ENCODE measurements around the gene AQP12A. TPM values are rescaled to one million over a fixed set of nuclear protein-coding genes. Genes with fewer than 3 reads are reported as not detected.

AQP12A gene
- total RNA-seq, 1 experiment from 2014 or later = not detected

GRCh38 chr2:240716130-240716798 lies 24.6 kb downstream of the AQP12A start:
- no peaks in the 10 kb centered on the region for H3K9me2 ChIP-seq (replicated peaks; ENCODE audit: low read length)
- H3K9me3 ChIP-seq (ENCODE audit: low read length) = no peaks in the 10 kb centered on the region
- no peaks in the 10 kb centered on the region for H3F3A ChIP-seq (ENCODE audit: low read length, unreplicated experiment)
- H3K4me2 ChIP-seq (ENCODE audit: low read length) = no peak overlapping the region
- CTCF ChIA-PET = interaction anchor here (0.5 kb wide), 1 partner anchor 8 kb away, joined by 3 read pairs; no protein-coding TSS in a partner anchor
- DNase-seq (no peak), ATAC-seq (no peak)
- POLR2A ChIA-PET (ENCODE audit: unreplicated experiment) = no interaction called here
- no peak for TF ChIP-seq EZH2 (IDR thresholded peaks at IDR 0.05; ENCODE audit: low read length, unreplicated experiment)
- no peak overlapping the region for H2AFZ ChIP-seq (ENCODE audit: low read length)
- no peaks in the 10 kb centered on the region for H3K36me3 ChIP-seq (ENCODE audit: low read depth, low read length)
- no peak overlapping the region for H3K4me3 ChIP-seq (ENCODE audit: low read length)
- no TSS peak for BruUV-seq (replicated peaks)
- H3K27me3 ChIP-seq (ENCODE audit: low read length) = peaks cover 55% of the 10 kb centered on the region
- no peaks in the 10 kb centered on the region for H3K4me1 ChIP-seq (ENCODE audit: insufficient read depth, low read length)
- no peaks in the 10 kb centered on the region for H3K79me2 ChIP-seq (ENCODE audit: low read length)
- H3K27ac ChIP-seq (ENCODE audit: low read length) = no peak overlapping the region
- no peak overlapping the region for H3K9ac ChIP-seq (ENCODE audit: low read length)
- H4K20me1 ChIP-seq (ENCODE audit: low read length) = no peaks in the 10 kb centered on the region
- intact Hi-C loops (cut with micrococcal nuclease) = no loop called here

- no peak for ATAC-seq
- H3K79me2 ChIP-seq (ENCODE audit: low read length) = no peaks in the 10 kb centered on the region
- H3K27me3 ChIP-seq (ENCODE audit: low read length) = peaks cover 53% of the 10 kb centered on the region
- H2AFZ ChIP-seq (ENCODE audit: low read length) = no peak overlapping the region
- no peaks in the 10 kb centered on the region for H3F3A ChIP-seq (ENCODE audit: low read length, unreplicated experiment)
- intact Hi-C loops (cut with micrococcal nuclease) = no loop called here
- H3K4me2 ChIP-seq (ENCODE audit: low read length) = no peak overlapping the region
- H3K9ac ChIP-seq (ENCODE audit: low read length) = no peak overlapping the region
- H3K27ac ChIP-seq (ENCODE audit: low read length) = no peak overlapping the region
- H3K4me1 ChIP-seq (ENCODE audit: insufficient read depth, low read length) = no peaks in the 10 kb centered on the region
- no peaks in the 10 kb centered on the region for H4K20me1 ChIP-seq (ENCODE audit: low read length)
- no peaks in the 10 kb centered on the region for H3K9me2 ChIP-seq (replicated peaks; ENCODE audit: low read length)
- no TSS peak for BruUV-seq (replicated peaks)
- TF ChIP-seq, protein P1, sequence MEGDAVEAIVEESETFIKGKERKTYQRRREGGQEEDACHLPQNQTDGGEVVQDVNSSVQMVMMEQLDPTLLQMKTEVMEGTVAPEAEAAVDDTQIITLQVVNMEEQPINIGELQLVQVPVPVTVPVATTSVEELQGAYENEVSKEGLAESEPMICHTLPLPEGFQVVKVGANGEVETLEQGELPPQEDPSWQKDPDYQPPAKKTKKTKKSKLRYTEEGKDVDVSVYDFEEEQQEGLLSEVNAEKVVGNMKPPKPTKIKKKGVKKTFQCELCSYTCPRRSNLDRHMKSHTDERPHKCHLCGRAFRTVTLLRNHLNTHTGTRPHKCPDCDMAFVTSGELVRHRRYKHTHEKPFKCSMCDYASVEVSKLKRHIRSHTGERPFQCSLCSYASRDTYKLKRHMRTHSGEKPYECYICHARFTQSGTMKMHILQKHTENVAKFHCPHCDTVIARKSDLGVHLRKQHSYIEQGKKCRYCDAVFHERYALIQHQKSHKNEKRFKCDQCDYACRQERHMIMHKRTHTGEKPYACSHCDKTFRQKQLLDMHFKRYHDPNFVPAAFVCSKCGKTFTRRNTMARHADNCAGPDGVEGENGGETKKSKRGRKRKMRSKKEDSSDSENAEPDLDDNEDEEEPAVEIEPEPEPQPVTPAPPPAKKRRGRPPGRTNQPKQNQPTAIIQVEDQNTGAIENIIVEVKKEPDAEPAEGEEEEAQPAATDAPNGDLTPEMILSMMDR (conservative IDR thresholded peaks at IDR 0.05; ENCODE audit: low read depth, low read length) = no peak
- TF ChIP-seq EZH2 (IDR thresholded peaks at IDR 0.05; ENCODE audit: low read length, unreplicated experiment) (no peak), EZH2phosphoT487 (IDR thresholded peaks at IDR 0.05; ENCODE audit: borderline replicate concordance, low read length) (no peak)
- H3K4me3 ChIP-seq (ENCODE audit: low read length) = no peak overlapping the region
- H3K9me3 ChIP-seq (ENCODE audit: low read length) = no peaks in the 10 kb centered on the region
- ChIA-PET POLR2A (ENCODE audit: unreplicated experiment) (no interaction called here), CTCF (no interaction called here)
- no peak for DNase-seq
- no peaks in the 10 kb centered on the region for H3K36me3 ChIP-seq (ENCODE audit: low read depth, low read length)
These were observed 25.5 kb downstream of the AQP12A start for GRCh38 chr2:240717181-240717641.

- POLR2A ChIA-PET (ENCODE audit: unreplicated experiment) = no interaction called here
- Histone ChIP-seq H3K36me3 (ENCODE audit: low read depth, low read length) (no peaks in the 10 kb centered on the region), H2AFZ (ENCODE audit: low read length) (no peak overlapping the region), H3K9me3 (ENCODE audit: low read length) (no peaks in the 10 kb centered on the region), H3F3A (ENCODE audit: low read length, unreplicated experiment) (no peaks in the 10 kb centered on the region), H3K4me2 (ENCODE audit: low read length) (no peak overlapping the region), H4K20me1 (ENCODE audit: low read length) (no peaks in the 10 kb centered on the region), H3K9me2 (replicated peaks; ENCODE audit: low read length) (no peaks in the 10 kb centered on the region), H3K4me3 (ENCODE audit: low read length) (no peak overlapping the region), H3K79me2 (ENCODE audit: low read length) (no peaks in the 10 kb centered on the region), H3K27ac (ENCODE audit: low read length) (no peak overlapping the region), H3K4me1 (ENCODE audit: insufficient read depth, low read length) (no peaks in the 10 kb centered on the region), H3K27me3 (ENCODE audit: low read length) (peaks cover 53% of the 10 kb centered on the region), H3K9ac (ENCODE audit: low read length) (no peak overlapping the region)
- DNase-seq (no peak), ATAC-seq (no peak)
- intact Hi-C loops (cut with micrococcal nuclease) = no loop called here
- CTCF ChIA-PET = no interaction called here
- no TSS peak for BruUV-seq (replicated peaks)
- no peak for TF ChIP-seq EZH2phosphoT487 (IDR thresholded peaks at IDR 0.05; ENCODE audit: borderline replicate concordance, low read length)
- TF ChIP-seq, protein P1 (conservative IDR thresholded peaks at IDR 0.05; ENCODE audit: low read depth, low read length) = no peak
- TF ChIP-seq EZH2 (IDR thresholded peaks at IDR 0.05; ENCODE audit: low read length, unreplicated experiment) = no peak
These were observed 26.3 kb downstream of the AQP12A start for GRCh38 chr2:240717681-240718581.
